Activated CD8-positive, alpha-beta memory T cell treated with anti-CD3 and anti-CD28 coated beads, Interleukin-2, amount 50 U/mL, for 48 hours (primary cell): Measurements from ENCODE around the gene NUP98.

Experiments
- DNase-seq: peaks from one replicate; pipeline ENCODE4 v3.0.0-alpha.2; 2020

The NUP98 gene

DNA sequence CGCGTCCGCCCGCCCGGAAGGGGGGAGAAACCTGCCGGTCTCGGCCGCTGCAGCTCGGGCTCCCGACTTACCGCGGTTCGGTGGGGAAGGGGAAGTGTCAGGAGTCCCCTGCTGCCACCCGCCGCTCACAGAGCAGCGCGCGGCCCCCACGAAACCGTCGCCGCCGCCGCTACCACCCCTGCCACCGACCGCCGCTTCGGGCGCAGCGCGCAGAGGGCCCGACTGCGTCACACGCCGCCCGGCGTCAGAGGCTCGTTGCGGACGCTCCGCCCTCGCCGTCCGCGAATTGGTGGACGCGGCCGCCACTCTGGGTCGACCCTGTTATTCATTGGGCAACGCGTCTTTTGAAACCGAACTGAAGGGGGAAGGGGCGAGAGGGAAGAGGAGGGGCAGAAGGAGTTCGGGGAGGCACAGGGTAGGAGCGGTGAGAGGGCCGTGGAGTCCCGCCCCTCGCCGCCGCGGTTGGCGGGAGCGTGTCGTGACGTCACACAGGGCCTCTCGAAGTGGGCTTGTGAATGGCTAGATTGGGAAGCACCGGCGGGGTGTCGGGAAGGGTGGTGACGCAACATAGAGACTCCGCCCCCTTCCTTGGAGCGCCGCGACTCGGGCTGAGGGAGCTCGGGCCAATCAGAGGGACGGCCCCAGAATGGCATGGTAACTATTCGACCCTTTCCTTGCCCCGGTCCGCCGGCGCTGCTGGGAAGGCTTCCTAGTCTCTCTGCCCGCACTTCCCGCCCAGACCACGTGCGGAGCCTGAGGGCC, at the start of gene NUP98:
Gene NUP98, minus strand, starts transcription at position 226 of the 762 bp plus-strand sequence. CDS start 15,437 bp downstream, outside the sequence.
- peak; percentile 99 for DNase-seq

DNA sequence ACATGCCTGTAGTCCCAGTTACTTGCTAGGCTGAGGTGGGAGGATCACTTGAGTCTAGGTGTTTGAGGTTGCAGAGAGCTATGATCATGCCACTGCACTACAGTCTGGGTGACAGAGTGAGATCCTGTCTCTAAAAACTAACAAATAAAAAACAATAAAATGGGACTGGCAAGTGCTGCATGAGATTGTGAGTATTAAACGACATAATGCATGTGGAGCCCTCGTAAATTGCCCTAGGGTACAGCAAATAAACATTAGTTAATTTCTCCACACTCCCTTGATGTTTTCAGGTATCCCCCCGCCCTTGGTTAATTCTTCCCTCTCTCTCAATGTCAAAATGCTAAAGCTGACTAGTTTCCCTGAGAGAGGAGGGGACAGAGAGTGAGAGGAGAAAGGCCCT, 48.3 kb upstream of the NUP98 start:
- no peak for DNase-seq

DNA sequence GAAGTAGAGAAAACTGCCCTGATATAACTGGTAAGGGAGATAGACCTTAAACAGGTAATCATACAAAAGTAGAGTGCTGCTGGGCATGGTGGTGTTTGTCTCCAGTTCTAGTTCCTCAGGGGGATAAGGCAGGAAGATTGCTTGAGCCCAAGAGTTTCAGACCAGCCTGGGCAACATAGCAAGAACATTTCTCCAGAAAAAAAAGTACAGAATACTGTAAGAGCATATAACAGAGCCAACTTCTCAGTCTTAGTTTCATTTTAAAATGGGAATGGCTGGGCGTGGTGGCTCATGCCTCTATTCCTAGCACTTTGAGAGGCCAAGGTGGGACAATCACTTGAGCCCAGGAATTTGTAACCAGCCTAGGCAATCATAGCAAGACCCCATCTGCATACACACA, 47.9 kb upstream of the NUP98 start:
- no peak for DNase-seq

DNA sequence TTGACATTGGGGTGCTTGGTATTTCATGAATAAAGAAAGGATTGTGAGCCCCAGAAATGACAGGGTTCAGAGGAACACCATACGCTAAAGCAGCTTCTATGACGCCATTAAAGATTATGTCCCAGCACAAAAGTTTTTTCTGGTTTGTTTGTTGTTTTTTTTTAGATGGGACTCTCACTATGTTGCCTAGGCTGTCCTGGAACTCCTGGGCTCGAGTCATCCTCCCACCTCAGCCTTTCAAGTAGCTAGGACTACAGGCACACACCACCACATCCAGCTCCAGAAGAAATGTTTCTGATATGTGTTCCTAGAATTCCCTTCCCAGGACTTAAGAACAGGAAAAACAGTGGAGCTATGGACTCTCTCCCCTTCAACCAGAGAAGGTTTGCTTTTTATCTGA, 46.0 kb upstream of the NUP98 start:
- DNase-seq, result no peak

DNA sequence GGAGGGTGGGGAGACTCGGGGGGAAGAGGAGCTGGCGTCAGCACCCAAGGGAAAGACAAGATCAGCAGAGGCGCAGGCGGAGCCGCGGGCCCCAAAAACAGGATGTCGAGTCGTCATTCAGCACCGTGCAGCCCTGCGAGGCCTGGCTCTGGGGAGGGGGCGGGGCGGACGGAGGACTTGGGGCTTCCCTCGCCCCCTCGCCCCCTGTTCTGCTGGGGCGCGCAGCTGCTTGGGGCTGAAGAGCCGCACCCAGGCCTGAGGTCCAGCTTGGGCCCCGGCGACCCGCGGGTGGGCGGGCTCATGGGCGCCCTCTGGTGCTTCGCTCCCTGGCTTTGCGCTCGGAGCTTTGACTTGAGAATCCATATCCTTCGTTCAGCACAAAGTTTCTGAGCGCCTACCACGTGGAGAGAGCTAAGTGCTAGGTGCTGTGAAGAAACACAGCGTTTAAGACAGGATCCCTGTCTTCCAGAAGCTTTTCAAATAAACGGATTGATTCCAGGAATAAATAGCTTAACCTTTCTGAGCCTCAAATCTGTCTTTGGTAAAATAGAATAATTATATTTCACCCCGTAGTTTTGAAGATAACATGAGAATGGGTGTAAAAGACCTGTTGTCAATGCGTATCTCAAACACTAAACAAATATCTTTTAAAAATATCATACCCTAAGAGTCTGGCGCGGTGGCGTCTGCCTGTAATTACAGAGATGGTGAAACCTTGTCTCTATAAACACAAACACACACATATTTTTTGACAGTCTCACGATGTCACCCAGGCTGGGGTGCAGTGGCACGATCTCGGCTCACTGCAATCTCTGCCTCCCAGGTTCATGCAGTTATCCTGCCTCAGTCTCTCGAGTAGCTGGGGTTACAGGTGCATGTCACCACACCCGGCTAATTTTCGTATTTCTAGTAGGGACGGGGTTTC, 44.3 kb upstream of the NUP98 start:
- no peak for DNase-seq

DNA sequence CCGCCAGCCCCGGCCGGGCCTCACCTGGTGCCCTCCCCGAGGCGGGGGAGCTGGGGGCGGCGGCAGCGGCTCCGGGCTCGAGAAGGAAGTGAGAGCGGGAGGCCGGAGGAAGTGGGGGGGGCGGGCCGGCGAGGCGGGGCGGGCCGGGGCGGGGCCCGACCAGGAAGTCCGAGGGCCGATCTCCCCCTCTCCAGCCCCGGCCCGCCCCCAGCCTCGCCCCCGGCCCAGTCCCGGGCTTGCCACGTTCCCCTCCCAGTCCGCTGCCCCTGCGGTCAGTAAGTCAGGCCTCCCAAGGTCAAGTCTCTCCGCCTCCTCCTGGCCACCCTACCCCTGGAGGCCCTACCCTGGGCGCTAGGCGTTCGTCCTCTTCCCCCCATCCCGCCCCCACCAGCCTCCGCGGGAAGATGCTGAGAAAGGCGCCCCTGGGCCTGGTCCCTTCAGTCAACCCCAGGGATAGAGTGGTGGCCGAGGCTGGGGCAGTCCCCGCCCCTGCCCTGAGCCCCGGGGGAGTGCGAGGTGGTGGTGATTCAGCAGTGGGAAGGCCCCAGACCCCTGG, 43.6 kb upstream of the NUP98 start, which contains the start of gene RHOG:
Gene RHOG, minus strand, starts transcription at position 90 of the 556 bp plus-strand sequence. CDS start 12,821 bp downstream, outside the sequence.
- DNase-seq, result peak; percentile 95

DNA sequence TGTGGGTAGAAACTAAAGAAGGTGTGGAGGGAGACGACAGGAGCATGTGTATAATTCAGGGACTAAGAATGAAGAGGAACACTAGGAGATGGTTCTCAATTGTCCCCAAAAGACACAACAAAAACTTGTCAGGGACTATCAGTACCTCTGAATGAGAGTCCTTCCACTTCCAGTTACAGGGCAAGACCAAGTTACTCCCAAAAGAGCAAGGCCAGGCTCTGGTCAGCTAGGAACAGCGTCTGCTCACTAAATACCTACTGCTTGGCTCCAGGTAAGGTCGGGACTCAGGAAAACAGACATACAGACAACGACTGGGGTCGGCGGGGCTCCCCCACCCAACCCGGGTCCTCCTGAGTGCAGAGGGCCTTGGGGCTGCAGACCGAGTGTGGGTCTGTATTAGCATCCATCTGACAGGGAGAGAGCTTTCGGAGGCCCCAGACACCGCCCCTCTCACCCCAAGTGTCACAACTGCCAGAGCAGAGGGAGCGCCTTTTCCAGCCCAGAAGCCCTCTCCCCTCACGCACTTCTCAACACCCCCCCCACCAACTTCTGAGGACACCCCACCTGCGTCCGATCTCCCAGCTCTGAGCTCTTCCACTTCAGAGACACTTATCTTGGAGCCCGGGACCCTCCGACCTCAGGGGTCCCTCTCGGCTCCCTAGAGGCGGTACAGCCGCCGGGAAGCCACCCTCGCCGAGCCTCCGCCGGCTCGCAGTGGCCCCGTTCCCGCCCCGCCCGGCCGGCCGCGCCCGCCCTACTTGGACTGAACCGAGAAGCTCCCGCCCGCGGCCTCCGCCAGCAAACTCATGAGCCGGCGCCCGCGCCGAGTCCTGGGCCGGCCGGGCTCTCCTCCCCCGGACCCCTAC, 42.9 kb upstream of the NUP98 start:
- DNase-seq, result peak; percentile 80

DNA sequence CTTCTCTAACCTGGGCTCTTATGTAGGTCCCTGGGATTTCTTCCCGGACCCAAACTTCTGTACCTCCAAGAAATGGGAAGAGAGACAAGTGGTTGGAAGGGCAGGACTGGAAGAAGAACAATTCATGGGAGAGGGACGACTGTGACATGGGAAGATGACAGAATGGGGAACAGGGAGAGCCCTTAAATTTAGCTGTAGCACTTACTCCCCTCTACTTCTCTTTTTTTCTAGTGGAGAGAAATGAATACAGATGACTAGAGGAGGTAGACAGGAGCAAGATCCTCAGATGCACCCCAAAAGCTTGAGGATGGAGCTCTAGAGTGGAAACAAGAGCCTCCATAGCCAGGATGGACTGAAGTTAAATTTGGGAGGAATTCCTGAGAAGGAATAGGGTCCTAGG, 41.1 kb upstream of the NUP98 start:
- no peak for DNase-seq

DNA sequence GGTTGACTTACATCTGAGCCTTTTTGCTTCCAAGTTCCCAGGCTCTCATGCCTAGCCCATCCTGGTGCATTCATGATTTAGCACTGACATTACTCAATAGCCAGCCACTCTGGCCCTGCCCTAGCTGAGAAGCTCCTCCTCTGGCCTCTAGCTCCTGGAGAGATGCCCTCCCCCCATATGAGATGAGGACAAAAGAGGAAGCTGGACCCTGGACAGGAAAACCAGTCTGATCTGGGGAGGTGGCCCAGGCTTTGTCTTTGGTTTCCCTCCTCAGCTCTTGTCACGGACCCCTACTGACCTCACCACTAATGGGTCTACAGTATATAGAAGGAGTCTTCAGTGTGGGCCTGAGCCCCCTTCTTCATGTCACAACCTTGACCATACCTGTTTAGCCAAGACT, 40.4 kb upstream of the NUP98 start:
- no peak for DNase-seq

DNA sequence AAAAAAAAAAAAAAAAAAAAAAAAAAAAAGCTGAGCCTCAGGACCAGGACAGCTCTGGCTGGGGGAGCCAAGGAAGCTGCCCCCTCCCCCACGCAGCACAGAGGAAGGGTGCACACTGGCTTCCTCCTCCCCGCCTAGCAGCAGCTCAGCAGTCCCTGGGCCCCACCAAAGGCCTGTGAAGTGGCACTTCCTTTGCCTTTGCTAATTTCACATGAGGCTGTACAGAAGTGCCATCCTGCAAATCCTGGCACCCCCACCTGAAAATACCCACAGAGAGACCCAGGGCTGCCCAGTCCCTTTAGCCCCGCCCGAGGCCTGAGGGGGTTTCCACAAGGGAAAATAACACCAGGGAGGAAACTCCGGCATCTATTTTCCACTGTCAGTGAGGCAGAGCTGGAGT, 39.5 kb upstream of the NUP98 start:
- DNase-seq, result no peak

DNA sequence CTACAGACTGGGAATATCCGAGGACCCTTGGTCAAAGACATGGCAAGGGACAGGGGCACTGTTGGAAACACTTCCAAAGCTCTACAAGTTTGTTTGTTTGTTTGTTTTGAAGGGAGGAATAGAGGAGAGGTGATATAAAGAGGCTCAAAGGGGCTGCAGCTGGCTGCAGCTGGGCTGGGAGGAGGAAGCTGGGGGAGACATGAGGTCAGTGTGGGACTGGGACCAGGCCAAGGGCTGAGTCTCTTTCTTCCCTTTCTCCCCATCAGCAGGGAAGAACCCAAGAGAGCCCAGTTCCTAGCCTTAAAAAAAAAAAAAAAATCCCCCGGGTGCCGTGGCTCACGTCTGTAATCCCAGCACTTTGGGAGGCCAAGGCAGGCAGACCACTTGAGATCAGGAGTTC, 38.4 kb upstream of the NUP98 start:
- DNase-seq, result no peak

DNA sequence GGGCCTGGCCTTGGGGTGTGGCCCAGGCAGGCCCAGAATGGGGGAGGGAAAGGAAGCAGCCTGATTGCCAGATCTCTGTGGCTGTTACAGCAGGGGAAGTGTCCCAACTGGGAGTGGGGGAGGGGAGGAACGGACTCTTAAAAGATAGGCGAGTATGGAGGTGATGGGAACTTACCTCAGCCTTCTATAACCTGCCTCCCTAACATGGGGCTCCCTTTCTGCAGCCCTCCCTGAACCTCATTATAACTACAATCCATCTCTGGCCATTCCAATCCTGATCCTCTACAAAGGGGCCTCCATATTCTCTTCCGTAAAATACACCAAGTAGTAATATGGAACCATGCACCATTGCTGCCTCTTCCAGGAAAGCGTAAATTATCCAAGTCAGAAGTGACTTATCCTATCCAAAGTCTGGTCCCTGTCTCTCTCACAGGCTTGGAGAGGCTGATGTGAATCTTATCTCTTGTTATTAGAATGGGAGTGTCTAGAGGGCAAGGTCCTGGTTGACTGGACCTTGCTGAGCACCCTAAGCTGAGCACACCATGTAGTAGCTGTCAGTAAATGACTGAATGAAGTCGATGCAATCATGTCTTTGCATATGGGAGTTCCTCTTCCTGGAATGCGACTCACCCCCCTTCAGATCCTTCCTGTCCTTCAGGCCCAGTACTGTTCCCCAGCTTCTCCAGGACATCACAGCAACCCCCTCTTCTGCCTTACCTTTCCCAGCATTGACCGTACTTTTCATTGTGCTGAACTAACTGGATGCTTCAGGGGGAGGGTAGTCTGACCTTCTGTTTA, 37.5 kb upstream of the NUP98 start:
- DNase-seq, result no peak

DNA sequence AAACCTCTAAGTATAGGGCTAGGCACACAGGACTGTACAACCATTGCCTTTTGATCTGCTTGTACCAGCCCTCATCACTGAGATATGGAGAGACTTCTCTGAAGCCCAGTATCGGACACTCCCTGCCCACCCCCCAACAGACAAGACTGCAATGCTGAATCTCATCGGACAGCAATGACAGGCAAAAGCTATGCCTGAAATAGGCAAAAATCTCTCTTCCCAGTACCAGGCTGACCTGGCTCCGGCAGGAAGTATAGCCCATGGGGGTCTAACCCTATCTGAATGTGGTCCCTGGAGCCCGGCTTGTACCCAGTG, 37.0 kb upstream of the NUP98 start:
- no peak for DNase-seq

DNA sequence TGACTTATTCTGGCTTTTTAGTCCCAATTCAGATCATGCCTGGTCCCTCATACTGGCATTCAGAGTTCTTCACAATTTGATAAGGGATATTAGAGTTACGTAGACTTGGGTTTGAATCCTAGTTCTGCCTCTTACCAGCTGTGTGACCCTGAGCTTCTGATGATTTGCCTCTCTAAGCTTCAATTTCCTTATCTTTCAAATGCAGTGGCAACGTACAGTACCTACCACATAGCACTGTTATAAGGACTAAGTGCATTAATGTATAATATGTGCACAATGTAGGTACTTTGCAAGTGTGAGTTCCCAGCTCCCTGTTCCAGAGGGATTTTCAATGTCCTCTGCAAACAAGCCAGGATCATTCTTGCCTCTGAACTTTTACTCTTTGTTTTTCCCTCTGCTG, 36.1 kb upstream of the NUP98 start:
- DNase-seq, result no peak

DNA sequence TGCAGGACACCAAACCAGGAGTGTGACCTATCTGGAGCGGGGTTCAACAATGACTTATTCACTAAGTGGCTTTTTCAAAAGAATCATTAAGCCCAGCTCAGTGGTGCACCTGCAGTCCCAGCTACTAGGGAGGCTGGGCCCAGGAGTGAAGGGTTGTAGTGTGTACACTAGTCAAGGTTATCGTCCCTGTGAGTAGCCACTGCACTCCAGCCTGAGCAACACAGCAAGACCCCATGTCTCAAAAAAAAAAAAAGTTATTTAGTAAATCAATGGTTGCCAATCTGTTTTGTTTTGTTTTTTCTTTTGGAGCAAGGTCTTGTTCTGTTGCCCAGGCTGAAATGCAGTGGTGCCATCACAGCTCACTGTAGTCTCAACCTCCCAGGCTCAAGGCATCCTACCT, 35.5 kb upstream of the NUP98 start:
- no peak for DNase-seq

DNA sequence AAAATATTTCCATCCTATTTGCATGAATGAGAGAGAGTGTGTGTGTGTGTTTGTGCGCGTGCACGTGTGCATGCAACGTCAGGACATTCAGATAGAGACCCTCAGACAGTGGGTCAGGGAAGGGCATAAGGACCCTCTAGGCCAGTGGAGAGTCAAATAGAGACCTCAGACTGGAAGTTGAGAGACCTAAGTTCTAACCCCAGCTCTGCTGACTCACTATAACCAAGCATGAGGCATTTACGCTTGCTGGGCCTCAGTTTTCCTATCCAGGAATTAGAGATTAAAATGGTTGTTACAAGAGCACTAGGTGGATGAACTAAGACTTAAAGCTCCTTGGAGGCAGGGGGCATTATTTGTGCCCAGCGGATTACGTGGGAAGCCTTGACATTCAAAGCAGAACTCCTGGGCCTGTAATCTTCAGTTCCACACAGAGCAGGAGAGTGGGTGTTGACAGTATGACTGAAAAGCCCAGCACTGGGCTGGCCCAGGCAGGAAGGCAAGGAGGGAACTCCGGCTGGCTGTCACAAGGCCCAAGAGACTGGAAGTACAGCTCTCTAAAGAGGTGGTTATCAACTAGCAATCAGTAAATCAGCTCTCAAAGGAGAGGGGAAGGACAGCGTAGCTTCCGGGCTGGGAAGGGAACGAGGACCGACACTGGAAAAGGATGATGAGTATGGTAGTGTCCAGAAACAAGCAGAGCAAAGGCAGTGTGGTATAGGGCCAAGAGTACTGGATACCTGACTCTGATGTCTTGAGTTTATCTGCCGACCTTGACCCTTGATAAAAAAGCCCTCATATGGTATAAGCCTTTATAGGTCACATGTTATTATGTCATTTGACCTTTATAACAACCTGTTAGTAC, 34.3 kb upstream of the NUP98 start:
- no peak for DNase-seq

DNA sequence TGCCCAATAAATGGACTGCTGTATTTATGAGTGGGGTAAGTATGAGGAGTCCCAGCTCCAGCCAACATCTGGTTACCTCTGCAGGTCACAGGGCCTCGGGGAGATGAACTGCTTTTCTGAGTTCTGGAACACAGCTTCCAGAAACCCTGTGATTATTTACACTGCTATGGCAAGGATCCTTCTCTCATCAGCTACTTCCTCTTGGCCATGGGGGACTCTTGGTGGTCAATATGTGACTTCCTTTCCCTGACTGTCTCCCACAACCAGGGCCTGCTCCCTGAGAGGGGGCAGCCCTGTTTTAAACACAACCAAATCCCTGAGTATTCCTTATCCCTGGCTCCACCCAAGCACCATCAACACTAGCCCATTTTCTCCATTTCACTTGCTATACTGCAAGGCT, 33.4 kb upstream of the NUP98 start:
- DNase-seq, result no peak

DNA sequence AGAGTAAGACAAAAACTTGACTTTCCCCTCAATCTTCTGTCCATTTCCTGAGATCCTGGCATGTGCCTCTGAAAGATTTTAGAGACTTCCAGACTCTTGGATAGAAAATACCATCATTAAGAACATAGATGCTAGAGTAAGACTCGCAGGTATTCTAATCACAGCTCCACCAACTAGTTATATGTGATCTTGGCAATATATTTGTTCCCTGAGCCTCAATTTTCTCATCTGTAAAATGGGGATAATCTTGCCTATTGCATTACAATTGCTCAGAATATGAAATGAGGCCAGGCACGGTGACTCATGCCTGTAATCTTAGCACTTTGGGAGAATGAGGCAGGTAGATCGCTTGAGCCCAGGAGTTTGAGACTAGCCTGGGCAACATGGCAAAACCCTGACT, 32.7 kb upstream of the NUP98 start:
- DNase-seq, result no peak

DNA sequence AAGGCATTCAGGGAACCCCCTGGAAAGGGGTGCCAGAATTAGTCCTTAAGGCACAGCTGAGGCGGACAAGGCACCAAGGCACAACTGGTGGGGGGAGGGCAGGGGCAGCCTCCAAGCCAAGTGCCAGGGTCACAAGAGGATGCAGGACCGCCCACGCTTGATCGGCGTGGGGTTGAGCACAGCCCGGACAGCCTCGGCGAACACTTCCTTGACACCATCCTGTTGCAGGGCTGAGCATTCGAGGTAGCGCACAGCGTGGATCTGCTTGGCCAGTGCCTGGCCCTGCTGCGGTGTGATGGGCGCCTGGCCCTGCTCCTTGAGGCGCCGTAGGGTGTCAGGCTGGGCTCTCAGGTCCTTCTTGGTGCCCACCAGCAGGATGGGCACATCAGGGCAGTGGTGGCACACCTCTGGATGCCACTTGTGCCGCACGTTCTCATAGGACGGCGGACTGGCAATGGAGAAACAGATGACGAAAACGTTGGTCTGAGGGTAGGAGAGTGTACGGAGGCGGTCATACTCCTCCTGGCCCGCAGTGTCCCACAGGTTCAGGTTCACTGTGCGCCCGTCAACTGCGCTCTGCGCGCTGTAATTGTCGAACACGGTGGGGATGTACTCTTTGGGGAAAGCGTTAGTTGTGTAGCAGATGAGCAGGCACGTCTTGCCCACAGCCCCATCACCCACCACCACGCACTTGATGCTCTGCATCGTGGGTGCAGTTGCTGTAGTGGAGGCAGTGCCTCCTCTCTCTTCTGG, 30.3 kb upstream of the NUP98 start:
- DNase-seq, result no peak

DNA sequence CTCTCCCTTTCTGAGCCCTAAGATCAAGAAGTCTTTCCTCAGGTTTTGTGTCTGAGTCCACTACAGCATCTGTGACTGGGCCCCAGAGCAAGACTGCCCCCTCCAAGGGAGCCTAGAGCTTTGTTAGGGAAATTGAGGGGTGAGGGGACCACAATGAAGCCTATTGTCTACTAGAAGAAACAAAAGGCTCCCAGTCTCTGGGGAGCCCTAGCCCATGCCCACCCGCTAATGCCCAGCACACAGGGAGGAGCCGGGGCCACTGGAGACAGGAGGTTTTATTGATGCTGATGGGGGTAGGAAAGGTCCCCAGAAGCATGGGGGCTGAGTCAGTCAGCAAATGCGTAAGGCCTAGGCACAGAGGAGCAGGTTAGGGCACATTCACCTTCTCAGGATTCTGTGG, 29.4 kb upstream of the NUP98 start:
- DNase-seq, result no peak
